OCI-LY7 (cell line): ENCODE results near the gene RNF166.

ENCODE experiments used
- EZH2phosphoT487 ChIP-seq: fragments of 200-600 bp; sonication (generic); IDR thresholded peaks from 2 replicates; pipeline ENCODE4 v1.6.1; 2018; ENCODE audit warnings: low read depth, borderline replicate concordance, mild to moderate bottlenecking, mixed run types, antibody characterized with exemption, low read length, moderate library complexity, mixed read lengths
- TF ChIP-seq, protein P1 (sequence below): fragments of 200-600 bp; sonication (generic); conservative IDR thresholded peaks from 2 replicates; pipeline ENCODE4 v1.5.1; 2014; ENCODE audit warnings: mild to moderate bottlenecking, antibody characterized with exemption, low read length, moderate library complexity, mixed read lengths

DNA sequence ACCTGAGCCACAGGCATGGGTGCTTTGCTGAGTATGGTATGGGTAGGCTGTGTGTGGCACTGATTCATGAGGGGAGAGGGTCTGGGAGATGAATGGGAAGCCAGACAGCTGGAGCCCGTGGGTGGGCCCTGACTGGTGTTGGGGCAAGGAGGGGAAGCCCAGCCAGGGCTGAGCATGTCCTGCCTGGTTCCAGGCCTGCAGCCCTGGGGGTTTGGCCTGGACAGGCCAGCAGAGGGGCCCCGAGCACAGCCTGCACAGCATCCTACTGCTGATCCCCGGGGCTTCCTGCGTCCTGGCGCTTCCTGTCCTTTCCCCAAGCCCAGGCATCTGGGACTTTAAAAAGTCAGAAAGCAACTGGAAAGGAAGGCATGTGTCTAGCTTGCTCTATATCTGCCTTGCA lies 38.7 kb downstream of the RNF166 start:
- TF ChIP-seq, protein P1, sequence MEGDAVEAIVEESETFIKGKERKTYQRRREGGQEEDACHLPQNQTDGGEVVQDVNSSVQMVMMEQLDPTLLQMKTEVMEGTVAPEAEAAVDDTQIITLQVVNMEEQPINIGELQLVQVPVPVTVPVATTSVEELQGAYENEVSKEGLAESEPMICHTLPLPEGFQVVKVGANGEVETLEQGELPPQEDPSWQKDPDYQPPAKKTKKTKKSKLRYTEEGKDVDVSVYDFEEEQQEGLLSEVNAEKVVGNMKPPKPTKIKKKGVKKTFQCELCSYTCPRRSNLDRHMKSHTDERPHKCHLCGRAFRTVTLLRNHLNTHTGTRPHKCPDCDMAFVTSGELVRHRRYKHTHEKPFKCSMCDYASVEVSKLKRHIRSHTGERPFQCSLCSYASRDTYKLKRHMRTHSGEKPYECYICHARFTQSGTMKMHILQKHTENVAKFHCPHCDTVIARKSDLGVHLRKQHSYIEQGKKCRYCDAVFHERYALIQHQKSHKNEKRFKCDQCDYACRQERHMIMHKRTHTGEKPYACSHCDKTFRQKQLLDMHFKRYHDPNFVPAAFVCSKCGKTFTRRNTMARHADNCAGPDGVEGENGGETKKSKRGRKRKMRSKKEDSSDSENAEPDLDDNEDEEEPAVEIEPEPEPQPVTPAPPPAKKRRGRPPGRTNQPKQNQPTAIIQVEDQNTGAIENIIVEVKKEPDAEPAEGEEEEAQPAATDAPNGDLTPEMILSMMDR: no peak
- TF ChIP-seq EZH2phosphoT487: no peak
